ENCODE measurements around the gene DNLZ. TPM values are rescaled to one million over a fixed set of nuclear protein-coding genes. Genes with fewer than 3 reads are reported as not detected.

Gene DNLZ
- polyA plus RNA-seq, 1 of the 3 experiments (the other 2 are of a cell fraction): 40.6 TPM

GRCh38 chr9:136372006-136372405, 8.5 kb upstream of the DNLZ start:
- no peaks in the 10 kb centered on the region for H3K9me2 ChIP-seq
- no peak for DNase-seq
- no peak overlapping the region for H3K9ac ChIP-seq
- no peak overlapping the region for H2AFZ ChIP-seq (ENCODE audit: low read depth)
- 96% methylated on average over 7 of the region's 21 CpGs for WGBS (ENCODE audit: low lambda C conversion rate)
- H4K20me1 ChIP-seq (ENCODE audit: insufficient read depth): no peaks in the 10 kb centered on the region
- no peaks in the 10 kb centered on the region for H3F3A ChIP-seq (replicated peaks; ENCODE audit: insufficient read depth)
- H3K27me3 ChIP-seq (ENCODE audit: insufficient read depth): no peaks in the 10 kb centered on the region
- H3K27ac ChIP-seq (ENCODE audit: low read depth in 2 of 2, low read length in 1 of 2): peak overlapping the region in 1 of 2 experiments; percentile 90; a peak in 2 of 4 replicates
- H3K4me3 ChIP-seq (ENCODE audit: low read depth in 2 of 2, low read length in 1 of 2): no peak overlapping the region
- POLR2A ChIA-PET: interaction anchor here (0.9 to 3.7 kb wide), 4 partner anchors 9 to 26 kb away, joined by 3 to 36 read pairs (median 4); partner anchors contain the start of gene DNLZ
- H3K9me3 ChIP-seq: no peaks in the 10 kb centered on the region
- TF ChIP-seq EP300 (IDR thresholded peaks at IDR 0.05; ENCODE audit: borderline replicate concordance in 1 of 2, low read depth in 1 of 2, low read length in 1 of 2) (no peak), RAD21 (IDR thresholded peaks at IDR 0.05; ENCODE audit: low read length) (no peak), TEAD4 (IDR thresholded peaks at IDR 0.05; ENCODE audit: borderline replicate concordance, insufficient read depth) (no peak), USF1 (IDR thresholded peaks at IDR 0.05; ENCODE audit: borderline replicate concordance, low read depth) (no peak), USF2 (IDR thresholded peaks at IDR 0.05; ENCODE audit: borderline replicate concordance, low read depth, low read length) (no peak), CTCF (IDR thresholded peaks at IDR 0.05) (no peak), SIN3A (IDR thresholded peaks at IDR 0.05; ENCODE audit: borderline replicate concordance, low read depth, low read length) (no peak), YY1 (IDR thresholded peaks at IDR 0.05; ENCODE audit: low read depth) (no peak), CHD2 (IDR thresholded peaks at IDR 0.05; ENCODE audit: low read length, partially characterized antibody) (no peak), REST (IDR thresholded peaks at IDR 0.05; ENCODE audit: low read depth, low read length) (no peak), RFX5 (IDR thresholded peaks at IDR 0.05; ENCODE audit: low read length) (no peak)
- no peak overlapping the region for H3K4me2 ChIP-seq
- H3K36me3 ChIP-seq (replicated peaks in 1 of 2; ENCODE audit: control insufficient read depth in 1 of 2, insufficient read depth in 2 of 2, low read length in 1 of 2): peaks cover 0 to 15% of the 10 kb centered on the region in 2 experiments
- peaks cover 0 to 43% of the 10 kb centered on the region in 2 experiments; a peak in 1 of 4 replicates for H3K4me1 ChIP-seq (ENCODE audit: control insufficient read depth in 1 of 2, insufficient read depth in 2 of 2, low read depth in 1 of 2, low read length in 1 of 2)
- CTCF ChIA-PET: interaction anchor here (0.9 to 5.5 kb wide), 15 partner anchors 9 to 138 kb away, joined by 3 to 65 read pairs (median 6); partner anchors contain the start of genes DNLZ, GPSM1 and SNAPC4
- H3K79me2 ChIP-seq (ENCODE audit: insufficient read depth): no peaks in the 10 kb centered on the region

Measured in SK-N-SH (cell line).